Measurements from ENCODE around the gene ATL2. TPM values are rescaled to one million over a fixed set of nuclear protein-coding genes. Genes with fewer than 3 reads are reported as not detected.
"Not testable (repeated sequence)": the region's sequence is repeated elsewhere in the genome, so short reads cannot be mapped to it uniquely, and the experiment has no call there.

ATL2 gene
- polyA plus RNA-seq (ENCODE audit: insufficient read length in 4 of 4), result 10 to 100 TPM; 58.8 to 72.3 (median 69.8) TPM

GRCh38 chr2:38377050-38377828 lies at the start of gene ATL2:
Gene ATL2 (minus strand): TSS chr2:38377273. CDS start chr2:38377260, 13 bp downstream.
- peak; percentile 86 to 94 (median 90) for DNase-seq (ENCODE audit: low read depth in 4 of 4, low spot score in 3 of 4)

GRCh38 chr2:38423763-38424162 lies 46.7 kb upstream of the ATL2 start:
- DNase-seq (ENCODE audit: low read depth in 4 of 4, low spot score in 3 of 4), result no peak

- no peak for DNase-seq (ENCODE audit: low read depth in 4 of 4, low spot score in 3 of 4)
Observed at GRCh38 chr2:38421274-38422056, 44.4 kb upstream of the ATL2 start.

- DNase-seq (ENCODE audit: low read depth in 4 of 4, low spot score in 3 of 4), result no peak
Observed at GRCh38 chr2:38419499-38419898, 42.4 kb upstream of the ATL2 start.

- DNase-seq (ENCODE audit: low read depth in 4 of 4, low spot score in 3 of 4), result no peak
Observed at GRCh38 chr2:38418735-38419134, 41.7 kb upstream of the ATL2 start.

GRCh38 chr2:38417745-38418689 lies 40.9 kb upstream of the ATL2 start:
- no peak for DNase-seq (ENCODE audit: low read depth in 4 of 4, low spot score in 3 of 4)

GRCh38 chr2:38416296-38417036 lies 39.4 kb upstream of the ATL2 start:
- DNase-seq (ENCODE audit: low read depth in 4 of 4, low spot score in 3 of 4), result no peak

- no peak for DNase-seq (ENCODE audit: low read depth in 4 of 4, low spot score in 3 of 4)
Observed at GRCh38 chr2:38415728-38416291, 38.7 kb upstream of the ATL2 start.

GRCh38 chr2:38415023-38415422 lies 38.0 kb upstream of the ATL2 start:
- no peak for DNase-seq (ENCODE audit: low read depth in 4 of 4, low spot score in 3 of 4)

- not testable (repeated sequence) for DNase-seq (ENCODE audit: low read depth in 4 of 4, low spot score in 3 of 4)
Observed at GRCh38 chr2:38412235-38412871, 35.3 kb upstream of the ATL2 start.

- DNase-seq (ENCODE audit: low read depth in 4 of 4, low spot score in 3 of 4), result no peak
Observed at GRCh38 chr2:38409156-38410102, 32.4 kb upstream of the ATL2 start.

- no peak for DNase-seq (ENCODE audit: low read depth in 4 of 4, low spot score in 3 of 4)
Observed at GRCh38 chr2:38407111-38407682, 30.1 kb upstream of the ATL2 start.

GRCh38 chr2:38406597-38407110 lies 29.6 kb upstream of the ATL2 start:
- no peak for DNase-seq (ENCODE audit: low read depth in 4 of 4, low spot score in 3 of 4)

GRCh38 chr2:38405917-38406596 lies 29.0 kb upstream of the ATL2 start:
- DNase-seq (ENCODE audit: low read depth in 4 of 4, low spot score in 3 of 4), result no peak

- no peak for DNase-seq (ENCODE audit: low read depth in 4 of 4, low spot score in 3 of 4)
Observed at GRCh38 chr2:38400513-38400912, 23.4 kb upstream of the ATL2 start.

GRCh38 chr2:38398739-38399138 lies 21.7 kb upstream of the ATL2 start:
- no peak for DNase-seq (ENCODE audit: low read depth in 4 of 4, low spot score in 3 of 4)

GRCh38 chr2:38394903-38395341 lies 17.8 kb upstream of the ATL2 start:
- no peak for DNase-seq (ENCODE audit: low read depth in 4 of 4, low spot score in 3 of 4)

Data from right renal pelvis (tissue), 4 donors.